ENCODE data around the gene TBC1D5.

TBC1D5 gene

DNA sequence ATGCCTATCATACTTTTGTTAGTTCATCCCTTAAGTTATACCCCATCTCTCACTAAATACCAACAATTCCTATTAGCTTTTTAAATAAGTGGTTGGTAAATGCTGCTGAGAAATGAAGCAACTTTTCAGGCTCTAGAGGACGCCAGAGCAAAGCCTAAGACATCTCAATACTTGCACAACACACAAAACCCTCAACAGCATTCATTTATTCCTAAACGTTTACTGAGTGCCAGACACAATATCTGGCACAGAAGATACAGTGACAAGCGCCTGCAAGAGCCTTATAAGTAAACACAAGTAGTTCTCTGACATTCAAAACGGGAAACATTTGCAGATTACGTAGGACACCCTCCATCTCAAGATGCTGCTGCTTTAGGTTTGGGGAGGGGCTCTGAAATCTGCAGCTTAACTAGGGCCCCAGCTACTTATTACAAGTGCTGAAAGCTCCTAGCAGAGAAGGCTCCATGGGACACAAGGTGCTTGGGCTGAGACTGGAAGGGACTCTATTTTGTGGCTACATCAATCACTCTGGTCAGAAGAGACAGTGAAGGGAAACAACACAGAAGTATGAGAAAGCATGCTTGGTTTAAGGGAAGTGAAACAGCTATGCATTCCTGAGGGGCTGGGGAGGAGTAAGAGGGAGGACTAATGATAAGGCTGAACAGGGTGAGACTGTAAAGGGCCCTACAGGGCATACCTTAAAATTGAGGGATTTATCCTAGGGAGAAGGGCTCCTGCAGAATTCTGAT is 546.4 kb downstream of the TBC1D5 start:
- no peak for DNase-seq

DNA sequence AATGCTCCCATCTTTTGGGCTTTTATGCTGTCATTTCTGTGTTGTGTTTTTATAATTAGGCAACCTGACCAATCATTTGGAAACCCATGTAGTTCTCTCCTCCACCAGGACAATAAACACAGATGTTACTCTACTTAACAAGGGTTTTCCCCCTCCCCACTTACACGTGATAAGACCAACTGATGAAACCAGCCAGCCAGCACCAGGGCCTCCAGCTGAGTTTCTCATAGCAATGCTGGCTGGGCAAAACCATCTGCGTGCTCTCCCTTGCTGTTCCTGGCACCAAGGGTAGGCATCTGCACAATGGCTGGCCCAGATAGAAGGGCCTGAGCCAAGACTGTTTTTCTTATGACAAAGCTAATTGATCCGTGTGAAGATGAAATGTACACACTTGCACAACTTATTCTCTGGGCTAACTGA is 547.2 kb downstream of the TBC1D5 start:
- no peak for DNase-seq

- DNase-seq, result no peak
Observed at GRCh38 chr3:17194116-17194515, 548.3 kb downstream of the TBC1D5 start.

DNA sequence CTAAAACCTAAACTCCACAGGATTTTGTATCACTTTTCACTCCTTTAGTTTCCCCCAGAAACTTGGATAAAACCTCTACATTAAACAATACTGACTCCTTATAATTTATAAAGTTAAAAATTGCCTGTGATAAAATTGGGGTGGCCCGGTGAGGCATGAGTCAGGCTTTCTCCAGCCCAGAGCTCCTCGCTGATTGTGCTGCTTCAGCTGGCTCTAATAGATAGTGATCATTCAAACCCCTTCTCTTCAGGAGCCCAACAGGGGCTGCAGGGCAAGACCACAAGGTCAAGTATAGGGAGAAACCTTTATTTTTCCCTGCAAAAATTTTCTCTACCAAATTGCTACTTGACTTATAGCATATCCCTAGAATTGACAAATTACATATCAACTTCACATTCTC is 549.4 kb downstream of the TBC1D5 start:
- no peak for DNase-seq

DNA sequence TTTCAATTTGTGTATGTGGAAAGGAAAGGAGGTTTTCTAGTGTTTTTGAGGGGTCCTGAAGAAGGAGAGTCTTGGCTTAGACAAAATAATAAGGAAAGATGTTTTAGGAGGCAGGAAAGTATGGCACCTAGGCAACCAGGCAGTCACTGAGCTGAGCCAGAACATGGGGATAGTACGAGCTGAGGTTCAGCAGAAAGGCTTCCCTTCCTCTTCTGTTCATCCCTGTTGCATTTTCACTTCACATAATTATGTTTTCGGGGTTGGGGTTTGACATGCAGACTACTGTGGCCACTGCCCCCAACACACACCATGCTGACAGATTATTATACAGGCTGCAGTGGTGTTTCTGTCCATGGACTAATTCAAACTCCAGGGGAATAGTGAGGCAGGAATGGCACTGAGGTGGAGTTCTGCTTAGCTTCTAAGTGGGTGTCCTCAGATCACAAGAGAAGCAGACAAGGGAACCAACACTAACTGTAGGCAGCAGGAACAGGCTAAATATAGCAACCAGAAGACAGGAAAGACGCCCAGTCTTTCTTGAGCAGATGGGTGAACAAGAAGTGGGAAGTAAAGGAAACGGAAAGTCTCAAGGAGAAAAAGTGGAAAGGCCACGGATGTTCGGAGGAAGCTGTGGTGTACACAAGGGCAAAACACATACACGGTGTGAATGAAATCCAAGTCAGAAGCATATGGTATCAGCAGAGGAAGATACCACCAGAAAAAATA is 551.9 kb downstream of the TBC1D5 start:
- no peak for DNase-seq

- no peak for DNase-seq
Observed at GRCh38 chr3:17188378-17188777, 554.1 kb downstream of the TBC1D5 start.

DNA sequence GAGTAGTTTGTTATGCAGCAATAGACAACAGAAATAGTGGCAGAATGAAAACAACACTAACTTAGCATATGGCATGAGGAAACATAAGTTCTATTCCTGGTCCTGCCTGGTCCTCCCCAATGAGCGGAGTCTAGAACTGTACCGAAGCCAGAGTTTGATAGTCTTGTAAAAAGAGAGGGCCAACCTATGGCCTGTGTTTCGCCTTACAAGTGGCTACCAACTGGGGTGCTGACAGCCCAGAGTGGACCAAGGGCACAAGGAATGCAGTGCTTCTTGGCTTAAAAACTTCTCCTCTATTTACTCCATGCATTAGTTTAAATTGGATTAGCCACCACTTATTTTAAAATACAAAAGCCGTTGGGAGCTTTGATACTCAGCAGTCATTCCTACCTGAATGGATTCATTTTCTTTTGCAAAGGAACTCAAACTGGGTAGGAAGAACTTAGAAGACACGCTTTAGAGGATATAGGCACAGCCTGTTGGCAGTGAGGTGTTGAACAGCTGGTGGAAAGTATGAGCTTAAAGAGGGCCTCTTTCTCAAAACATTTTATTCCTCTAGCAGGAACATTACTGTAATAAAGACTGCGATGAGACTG is 554.7 kb downstream of the TBC1D5 start:
- no peak for DNase-seq

DNA sequence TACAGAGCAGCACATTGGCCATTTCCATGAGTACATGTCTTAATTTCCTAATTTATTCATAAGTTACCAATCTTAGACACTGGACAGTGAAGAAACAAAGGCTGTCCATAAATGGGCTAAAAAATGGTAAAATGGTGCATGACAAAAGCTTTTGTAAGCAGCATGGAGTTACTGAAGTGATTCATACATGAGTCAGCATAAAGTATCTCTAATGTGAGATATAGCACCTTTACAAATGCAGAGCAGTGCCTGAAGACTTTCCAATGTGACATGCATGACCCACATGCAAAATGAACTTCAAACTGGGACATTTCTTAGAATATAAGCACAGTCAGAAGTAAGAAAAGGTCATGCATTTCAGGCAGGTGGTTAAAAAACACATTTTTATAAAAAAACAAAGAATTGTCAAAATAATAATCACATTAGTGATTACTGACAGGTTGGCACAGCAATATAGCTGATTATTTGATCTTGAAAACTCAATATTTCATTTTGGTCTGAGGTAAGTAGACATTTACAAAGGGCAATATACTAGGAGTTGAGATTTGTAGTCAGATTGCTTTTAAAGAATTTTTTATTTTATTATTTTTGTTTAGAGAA is 558.4 kb downstream of the TBC1D5 start:
- no peak for DNase-seq

- DNase-seq, result no peak
Observed at GRCh38 chr3:17182166-17182565, 560.3 kb downstream of the TBC1D5 start.

DNA sequence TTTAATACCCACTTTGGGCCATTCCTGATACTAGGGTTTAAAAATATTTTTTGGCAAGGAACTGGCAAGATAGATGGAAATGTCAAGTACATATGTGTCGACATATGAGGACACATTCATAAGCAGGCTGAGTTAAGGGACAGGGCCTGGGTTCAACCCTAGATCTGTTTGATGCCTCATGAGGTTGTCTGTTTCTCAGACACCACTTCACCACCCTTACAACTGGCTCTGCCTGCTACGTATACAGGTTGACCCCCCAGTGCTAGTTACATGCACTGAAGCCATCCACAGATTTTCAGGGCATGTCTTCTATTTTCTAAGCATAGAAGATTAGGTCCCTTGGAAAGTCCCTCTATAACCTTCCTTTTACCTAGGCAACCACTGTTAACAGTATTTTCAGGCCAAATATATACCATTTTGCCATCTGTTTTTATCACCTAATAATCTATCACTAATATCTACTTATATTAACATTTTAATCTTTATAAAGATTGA is 561.0 kb downstream of the TBC1D5 start:
- DNase-seq, result no peak

- DNase-seq, result no peak
Observed at GRCh38 chr3:17179381-17180205, 562.8 kb downstream of the TBC1D5 start.

- DNase-seq, result no peak
Observed at GRCh38 chr3:17176757-17177156, 565.7 kb downstream of the TBC1D5 start.

DNA sequence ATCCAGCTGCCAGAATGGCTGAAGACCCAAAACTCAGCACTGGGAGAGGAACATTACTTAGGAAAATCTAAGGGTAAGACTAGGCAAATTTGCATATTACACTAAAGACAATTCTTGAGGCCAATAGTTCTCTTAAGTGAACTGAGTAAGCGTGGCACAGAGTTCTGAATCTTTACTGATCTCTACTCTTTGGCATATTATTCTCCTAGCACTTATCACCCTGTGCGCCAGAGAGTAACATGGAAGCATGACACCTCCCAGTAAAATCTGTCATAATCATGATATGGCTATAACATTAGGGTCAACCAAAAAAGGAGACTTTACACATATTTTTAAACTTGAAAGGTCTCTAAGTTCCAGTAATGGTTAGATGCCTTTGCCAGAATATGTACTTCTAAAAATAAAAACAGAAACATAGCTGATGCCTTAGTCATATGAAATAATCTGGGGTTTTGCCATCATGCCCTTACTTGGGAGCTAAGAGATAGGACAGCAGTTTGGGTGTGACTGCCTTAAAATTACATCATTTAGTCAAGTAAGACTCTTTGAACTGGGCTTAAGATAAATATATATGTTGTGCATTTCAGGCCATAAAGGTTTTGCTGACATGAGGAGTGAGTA is 567.1 kb downstream of the TBC1D5 start:
- DNase-seq, result no peak

DNA sequence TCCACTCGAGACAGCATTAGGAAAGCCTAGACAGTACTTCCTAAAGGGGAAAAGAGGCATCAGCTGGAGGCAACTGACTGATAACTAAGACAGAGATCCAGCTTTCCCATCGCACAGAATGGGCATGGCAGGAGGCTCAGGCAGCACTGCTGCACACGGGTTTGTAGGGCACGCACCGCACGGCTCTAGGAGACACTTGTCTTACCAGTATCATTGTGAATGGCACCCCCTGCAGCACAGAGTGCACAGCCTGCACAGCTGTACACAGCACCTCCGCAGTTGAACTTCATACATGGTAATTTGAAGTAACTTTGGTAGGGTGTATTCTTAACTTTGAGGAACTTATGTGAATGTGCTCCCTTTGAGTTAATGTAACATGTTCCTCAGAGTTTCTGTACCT is 576.1 kb downstream of the TBC1D5 start:
- no peak for DNase-seq

DNA sequence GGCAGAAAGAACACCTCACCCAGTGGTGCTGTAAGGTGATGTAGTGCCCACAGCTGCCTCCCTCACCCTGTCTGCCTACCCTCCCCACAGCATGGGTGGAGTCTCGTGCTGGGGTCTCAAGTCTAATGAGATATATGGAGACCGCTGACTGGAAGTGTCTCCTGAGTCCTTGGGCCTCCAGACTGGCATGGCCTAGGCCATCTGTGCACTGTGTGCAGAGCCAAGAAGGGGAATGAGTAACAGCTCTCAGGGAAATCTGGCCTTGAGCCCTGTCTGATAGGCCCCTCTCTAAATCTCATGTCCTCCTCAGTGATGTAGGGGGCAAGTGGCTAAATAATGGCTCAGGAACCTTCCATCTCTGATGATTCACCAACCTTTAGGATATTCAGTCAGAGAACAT is 580.3 kb downstream of the TBC1D5 start:
- no peak for DNase-seq

DNA sequence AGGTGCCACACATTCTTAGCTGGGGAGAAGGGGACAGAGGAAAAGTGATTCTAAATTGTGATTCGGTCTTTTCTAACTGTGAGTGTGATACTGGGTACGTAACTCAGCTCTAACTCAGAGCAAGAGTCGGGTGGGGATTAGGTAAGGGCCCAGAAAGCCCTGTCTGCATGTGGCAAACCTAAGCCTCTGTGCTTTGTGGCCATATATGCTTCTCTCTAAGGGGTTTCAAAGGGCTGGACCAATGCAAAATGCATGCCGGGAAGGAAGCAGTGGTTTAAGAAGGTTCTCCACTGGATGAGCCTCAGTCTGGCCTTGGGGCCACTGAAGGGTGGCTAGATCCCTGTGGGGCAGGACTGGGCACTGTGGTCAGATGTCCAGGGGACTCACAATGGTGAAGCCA is 581.8 kb downstream of the TBC1D5 start:
- DNase-seq, result no peak

GRCh38 chr3:17158941-17159682 is 583.3 kb downstream of the TBC1D5 start:
- DNase-seq, result no peak

DNA sequence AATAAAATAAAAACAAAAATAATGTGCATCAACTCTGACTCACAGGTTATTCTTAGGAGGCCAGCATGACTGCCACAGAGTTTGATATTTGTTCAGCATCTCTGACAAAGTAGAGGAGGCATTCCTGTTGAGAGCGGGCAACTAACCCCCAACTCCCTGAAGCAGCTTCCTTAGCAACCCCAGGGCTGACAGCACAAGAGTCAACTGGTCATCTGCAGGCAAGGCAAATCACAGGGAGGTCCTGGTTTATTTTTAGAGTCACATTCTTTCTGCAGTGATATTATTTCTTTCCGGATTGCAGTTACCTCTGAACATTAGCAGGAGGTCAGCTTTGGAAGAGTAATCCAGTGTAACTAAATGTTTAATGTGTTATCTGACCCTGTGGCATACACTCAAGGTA is 584.7 kb downstream of the TBC1D5 start:
- DNase-seq, result no peak

GRCh38 chr3:17156864-17157263 is 585.6 kb downstream of the TBC1D5 start:
- DNase-seq, result no peak

DNA sequence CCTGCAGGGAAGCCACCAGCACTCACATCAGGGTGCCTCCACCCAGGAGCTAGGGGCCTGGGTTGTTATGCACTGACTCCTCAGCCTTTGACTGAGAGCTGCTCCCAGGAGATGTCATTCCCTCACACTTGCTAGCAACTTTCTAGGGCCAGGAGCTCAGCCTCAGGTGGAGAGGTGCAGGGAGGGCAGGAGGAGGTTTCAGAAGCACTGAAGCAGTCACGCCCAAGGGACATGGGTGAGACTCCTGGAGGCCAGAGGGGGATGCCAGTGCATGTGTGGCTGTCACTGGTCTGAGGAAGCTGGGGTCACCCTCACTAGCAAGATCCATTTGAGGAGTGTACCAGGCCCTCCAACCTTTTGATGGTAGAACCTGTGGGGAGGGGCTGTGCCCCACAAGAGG is 586.5 kb downstream of the TBC1D5 start:
- DNase-seq, result no peak

GRCh38 chr3:17154941-17155340 is 587.5 kb downstream of the TBC1D5 start:
- DNase-seq, result no peak

All from NCI-H187 (cell line).